MV-4-11 (cell line): ENCODE results near the gene UBE2H.
"Not testable (repeated sequence)": the region's sequence is repeated elsewhere in the genome, so short reads cannot be mapped to it uniquely, and the experiment has no call there.

Experiments used
- DNase-seq: peaks from one replicate; lab custom pipeline; 2025; lab: John Stamatoyannopoulos, UW

UBE2H gene

DNA sequence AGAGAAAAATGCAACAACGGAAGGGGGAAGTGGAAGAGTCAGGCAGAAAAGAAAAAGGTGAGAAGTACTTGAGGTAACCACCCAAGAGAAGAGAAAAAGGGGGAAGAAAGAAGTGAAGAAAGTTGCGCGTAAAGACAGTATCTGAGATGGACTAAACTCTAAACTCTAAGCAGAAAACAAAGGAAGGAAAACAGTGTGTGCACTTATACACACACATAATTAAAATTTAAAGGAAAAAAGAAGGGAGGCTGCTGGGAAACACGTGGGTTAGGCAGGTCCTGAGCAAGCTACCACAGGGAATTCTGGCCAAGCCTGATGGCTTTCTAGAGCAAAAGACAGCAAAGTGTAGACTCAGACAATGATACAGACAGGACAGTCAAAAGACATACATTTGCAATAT is 78.0 kb downstream of the UBE2H start:
- DNase-seq: no peak

DNA sequence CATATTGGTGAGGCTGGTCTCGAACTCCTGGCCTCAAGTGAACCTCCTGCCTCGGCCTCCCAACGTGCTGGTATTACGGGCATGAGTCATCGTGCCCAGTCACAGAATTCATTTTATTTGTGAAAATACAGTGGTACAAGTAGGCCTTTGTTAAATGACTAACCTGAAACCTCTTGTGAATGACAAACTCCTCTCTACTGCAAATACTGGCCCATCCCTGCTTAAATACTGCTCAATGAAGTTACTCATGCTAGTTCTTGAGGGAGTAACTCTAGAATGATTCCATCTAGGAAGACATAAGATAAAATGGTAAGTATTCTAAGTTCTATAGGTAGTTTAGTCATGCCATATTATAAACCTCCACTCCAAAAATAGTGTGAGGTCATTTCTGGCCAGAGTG is 80.7 kb downstream of the UBE2H start:
- DNase-seq: no peak

DNA sequence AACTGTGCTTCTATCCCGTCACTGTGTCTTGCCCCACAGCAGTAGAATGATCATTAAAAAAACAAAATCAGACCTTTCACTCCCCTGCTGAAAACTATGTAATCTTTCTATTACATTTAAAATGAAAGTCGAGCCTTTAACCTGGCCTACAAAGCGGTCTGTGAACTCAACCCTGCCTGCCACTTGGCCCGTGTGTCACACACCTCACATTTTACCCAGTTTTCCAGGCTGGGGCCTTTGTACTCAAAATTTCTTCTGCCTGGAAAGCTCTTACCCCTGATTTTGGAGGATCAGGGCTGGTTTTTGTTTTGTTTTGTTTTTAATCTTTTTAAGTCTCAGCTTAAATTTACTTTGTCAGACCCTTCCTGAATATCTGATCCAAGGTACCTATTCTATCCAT is 82.1 kb downstream of the UBE2H start:
- DNase-seq: no peak

DNA sequence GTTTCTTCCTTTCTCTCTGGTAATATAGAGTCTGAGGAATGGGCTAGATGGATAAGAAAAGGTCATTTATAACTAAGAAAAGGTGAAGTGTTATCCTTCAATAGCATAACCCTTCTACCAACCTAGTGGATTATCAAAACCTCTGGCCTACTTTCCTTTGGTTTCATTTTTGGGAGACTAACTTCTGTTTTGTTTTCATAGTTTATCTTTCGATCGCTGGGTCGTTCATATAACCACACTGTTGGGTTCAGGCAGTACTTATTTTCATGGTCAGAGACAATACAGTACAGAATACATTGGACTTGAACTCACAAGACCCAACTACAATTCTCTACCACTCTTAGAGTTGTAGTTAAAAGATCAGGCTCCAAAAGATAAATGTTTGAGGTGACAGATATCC is 86.5 kb downstream of the UBE2H start:
- DNase-seq: no peak

DNA sequence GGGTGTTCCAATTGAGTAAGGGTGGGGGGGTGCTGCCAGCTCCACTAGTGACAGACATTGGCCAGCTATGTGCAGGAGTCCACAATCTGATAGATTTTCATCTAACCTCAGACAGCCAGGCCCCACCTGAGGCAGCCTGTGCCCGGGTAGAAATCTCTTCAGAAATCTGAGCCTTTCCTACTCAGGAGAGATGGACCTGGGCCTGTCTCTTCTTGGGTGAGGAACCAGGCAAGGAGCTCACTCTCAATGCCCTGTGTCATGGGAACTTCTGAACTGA is 86.9 kb downstream of the UBE2H start:
- DNase-seq: no peak

DNA sequence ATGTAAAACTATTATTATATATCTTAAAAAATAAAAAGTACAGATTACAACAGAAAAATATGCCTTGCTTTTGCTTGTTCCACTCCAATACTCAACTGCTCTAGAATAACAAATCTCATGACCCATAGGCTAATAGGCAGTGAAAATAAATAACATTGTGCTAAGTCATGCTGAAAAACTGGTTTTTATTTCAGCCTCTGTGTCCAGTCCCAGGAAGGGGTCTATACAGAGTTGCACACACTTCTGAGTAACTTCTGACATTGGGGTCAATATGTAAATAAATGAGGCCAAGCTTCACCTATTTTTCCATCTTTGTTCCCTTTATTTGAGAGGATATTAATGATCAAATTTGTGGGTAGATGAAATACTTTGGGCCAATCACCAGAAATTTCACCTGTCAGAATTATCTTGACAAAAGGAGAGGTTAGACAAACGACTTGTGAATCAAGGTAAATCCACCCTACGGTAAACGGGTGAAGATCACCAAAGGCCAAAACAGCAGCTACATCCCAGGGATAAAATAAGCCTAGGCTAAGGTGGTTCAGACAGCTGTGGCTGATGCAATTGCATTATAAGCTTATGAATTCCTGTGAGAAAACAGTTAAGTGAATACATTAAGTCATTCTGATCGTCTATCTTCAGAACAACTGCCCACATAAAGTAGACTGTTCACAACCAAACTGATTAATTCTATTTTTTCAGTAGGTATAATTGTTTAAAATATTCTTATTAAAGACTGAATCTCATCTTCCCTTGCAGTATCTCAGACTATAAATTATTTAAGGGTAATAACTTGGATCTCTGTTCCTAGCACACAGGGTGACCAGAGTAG is 87.5 kb downstream of the UBE2H start:
- DNase-seq: no peak

DNA sequence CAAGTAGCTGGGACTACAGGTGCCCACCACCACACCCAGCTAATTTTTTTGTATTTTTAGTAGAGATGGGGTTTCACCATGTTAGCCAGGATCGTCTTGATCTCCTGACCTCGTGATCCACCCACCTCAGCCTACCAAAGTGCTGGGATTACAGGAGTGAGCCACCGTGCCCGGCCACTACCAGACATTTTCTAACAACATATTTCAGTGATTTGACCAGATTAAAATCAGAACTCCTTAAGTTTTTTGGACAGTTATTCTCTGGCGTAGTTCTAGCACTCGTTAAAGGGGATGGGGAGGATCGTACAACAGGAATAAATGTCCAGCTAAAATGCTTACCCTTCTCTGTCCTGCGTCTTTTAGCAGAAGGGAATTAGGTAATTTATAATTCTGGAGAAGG is 88.1 kb downstream of the UBE2H start:
- not testable (repeated sequence) for DNase-seq

DNA sequence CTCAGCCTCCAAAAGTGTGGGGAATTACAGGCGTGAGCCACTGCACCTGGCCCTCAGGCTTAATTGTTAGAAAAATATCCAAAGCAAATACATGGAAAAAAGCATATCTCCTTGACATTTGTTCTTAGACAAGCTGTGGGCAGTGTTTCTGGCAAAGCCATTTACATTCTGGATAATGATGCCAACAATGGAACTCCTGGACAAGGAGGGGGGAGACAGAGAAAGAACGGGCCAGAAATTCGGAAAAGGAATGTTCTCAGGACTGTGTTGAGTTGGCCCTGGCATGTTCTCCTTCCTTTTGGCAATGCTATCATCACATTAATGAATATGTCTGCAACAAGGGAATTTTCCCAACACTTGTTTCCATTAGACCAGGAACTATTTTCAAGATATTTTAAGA is 88.7 kb downstream of the UBE2H start:
- no peak for DNase-seq

DNA sequence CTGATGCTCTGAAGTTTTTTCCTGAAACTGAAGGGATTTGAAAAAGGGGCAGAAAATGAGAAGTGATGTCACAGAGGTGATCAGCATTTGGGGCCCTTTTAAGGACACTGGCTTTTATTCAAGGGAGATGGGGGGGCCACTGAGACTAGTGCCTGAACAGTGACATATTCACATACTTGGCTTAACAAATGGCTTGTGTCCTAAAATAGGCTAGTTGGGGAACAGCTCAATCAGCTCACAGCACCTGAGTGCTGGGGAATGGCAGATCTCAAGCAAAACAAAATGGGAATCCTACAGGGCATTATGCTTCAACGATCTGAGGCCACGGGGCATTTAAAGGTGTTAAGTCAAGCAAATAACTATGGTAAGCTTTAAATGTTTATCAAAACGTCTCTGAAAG is 90.1 kb downstream of the UBE2H start:
- no peak for DNase-seq

DNA sequence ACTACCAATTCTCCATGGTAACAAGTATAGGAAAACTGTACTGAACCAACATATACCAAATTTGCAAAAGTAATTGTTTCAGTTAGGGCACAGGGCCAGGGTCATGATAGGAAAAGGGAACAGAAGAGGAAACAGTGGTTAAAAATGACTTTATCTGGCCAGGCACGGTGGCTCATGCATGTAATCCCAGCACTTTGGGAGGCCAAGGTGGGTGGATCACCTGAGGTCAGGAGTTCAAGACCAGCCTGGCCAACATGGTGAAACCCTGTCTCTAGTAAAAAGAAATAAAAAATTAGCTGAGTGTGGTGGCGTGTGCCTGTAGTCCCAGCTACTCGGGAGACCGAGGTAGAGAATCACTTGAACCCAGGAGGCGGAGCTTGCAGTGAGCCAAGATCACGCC is 92.0 kb downstream of the UBE2H start:
- not testable (repeated sequence) for DNase-seq

DNA sequence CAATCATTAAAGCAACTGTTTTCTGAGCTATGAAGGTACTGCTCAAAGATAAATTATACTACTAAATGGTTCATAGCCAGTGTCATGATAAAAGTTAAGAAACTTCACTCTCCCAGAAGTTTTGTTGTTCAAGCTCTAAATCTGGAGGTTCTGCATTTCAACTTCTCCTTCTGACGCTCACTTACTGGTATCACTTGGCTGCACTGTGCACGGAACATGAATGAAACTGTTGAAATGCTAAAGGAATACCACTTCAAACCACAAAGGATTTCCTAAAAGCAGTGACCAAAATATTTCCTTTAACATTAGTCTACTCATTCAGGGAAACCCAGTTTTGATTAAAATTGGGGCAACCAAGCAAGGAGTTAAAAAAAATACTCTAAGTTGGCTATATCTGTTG is 93.6 kb downstream of the UBE2H start:
- DNase-seq: peak; percentile 94

DNA sequence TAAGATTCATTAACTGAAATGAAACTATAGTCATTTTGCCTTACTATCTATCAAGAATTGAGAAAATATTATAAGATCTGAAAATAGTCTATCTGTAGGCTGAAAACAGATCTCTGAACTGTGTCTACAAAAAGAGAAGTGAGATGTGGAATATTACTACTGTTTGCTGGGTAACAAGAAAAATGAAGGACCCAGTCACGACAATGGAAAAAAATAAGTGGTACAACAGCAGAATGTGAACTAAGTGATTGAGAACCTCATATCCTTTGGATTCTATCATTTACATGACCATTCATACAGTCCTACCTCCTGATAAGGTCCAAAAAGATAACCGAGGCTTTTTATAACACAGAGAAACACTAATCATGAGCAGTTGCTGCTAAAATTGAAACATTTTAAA is 94.3 kb downstream of the UBE2H start:
- DNase-seq: peak; percentile 32

DNA sequence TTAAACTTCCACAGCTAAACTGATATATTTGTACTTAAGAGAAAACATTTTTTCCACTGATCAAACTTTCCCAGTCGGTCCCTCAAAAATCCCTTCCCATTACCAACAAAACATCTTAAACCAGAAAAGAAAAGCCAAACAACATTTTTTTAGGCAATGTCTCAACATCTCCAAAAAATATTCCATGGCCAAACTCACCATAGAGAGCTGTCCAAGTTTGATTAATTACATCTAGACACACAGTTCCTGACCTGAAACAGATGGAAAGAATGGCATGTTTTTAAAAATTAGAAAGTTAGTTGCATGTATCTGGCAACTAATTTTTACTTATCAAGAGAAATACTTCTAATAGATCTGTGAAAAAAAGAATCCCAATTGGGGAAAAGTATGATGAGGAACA is 95.4 kb downstream of the UBE2H start:
- DNase-seq: no peak

DNA sequence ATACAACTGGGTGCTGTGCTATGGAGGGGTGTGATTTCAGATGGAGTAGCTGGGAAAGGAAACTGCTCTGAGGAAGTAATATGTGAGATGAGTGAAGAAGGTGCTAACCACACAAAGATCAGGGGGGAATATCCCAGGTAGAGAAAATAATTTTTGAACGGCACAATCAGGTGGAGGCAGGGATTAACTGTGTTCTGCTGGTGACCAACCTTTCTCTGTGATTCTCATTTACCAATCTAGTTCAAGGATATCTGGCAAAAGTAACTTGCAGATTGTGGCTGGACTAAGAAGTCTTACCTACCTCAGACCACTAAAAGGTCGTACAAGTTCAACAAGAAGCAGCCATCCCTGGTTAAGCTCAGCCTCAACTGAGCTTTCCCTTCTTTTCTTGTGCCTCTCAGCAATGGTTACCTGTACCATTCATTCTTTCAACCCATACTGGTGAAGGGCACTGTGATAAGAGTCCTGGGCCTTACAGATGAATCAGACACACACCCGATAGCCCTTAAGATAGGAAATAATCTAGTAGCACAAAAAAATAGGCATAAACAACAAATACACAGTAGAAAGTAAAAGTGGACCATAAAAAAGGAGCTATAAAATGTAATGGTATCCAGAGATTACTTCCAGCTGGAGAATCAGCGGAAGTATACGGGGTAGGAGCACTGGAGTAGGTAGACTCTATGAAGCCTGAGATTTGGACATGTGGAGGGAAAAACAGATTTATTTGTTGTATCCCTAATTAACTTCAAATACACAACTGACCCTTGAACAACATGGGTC is 96.6 kb downstream of the UBE2H start:
- no peak for DNase-seq

DNA sequence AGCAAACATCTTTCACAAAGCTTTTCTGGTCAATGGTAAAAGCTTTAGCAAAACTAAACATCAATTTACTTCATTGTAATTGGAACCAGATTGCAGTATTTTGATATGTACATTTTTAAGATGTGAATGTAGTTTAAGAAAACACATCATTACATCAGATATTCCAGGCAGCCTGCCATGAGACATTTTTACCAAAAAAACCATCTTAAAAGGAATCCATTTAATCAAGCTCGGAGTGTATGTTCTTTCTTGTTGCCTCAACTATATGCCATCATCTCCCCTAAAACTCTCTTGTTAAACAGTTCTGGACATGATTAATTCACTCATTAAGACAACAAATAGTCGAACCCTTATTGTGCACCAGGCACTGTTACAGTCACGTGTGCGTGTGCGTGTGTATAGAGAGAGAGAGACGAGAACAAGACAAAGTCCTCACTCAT is 97.5 kb downstream of the UBE2H start:
- no peak for DNase-seq

DNA sequence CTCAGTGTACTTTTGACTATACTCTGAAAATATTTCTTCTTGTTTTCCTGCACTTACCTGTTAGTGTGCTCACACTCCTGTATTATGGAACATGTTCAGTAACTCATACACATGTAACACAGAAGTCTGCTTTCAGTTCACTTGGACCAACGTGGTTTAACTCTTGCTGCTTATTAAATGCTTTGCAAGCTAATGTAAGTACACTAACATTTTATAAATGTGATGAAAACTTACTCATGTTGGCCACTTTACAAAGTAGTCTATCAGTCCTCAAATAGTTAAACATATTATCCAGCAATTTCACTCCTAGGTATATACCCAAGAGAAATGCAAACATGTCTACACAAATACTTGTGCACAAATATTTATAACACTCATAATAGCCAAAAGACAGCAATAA is 98.4 kb downstream of the UBE2H start:
- no peak for DNase-seq

DNA sequence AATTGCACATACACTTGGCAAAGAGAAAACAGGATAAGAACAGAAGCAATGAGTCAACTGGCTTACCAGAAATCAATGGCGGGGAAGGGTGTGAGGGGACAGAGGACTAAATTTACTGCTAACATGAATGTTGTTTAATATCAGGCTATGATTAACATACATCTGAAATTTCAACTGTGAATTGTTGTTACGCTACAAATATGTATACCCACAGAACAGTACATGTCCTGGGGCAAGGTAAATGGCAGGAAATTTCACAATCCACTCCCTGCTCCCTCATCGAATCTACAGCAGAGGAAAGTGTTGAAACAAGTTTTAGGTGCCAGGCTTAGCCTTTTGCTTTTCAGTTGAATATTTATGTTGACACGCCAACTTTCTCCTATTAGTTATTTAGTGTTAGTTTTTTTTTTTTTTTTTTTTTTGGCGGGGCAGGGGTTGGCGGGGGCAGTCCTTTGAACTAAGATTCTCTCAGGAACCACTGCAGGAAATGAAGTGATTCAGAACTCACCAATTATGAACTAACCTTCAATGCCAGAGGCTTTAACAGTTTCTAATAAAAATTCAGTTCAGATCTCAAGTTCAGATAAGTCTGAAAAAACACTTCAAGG is 99.0 kb downstream of the UBE2H start:
- DNase-seq: peak; percentile 25

DNA sequence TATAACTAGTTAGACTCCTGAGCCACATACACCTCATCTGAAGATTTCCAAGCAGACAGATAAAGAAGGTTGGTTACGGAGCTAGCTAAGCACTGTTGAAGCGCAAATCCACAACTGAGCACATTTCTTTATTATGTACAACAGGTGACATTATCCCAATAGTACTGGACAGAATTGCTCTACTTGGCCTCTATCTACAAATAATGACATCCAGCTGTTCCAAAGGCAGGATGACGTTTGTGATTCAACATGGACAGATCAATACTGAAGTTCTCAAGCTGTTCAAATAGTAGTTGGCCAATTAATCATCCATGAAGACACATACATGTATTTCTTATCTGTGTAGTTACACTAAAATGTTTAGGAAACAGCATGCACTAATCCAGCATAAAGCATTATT is 101.0 kb downstream of the UBE2H start:
- DNase-seq: no peak

DNA sequence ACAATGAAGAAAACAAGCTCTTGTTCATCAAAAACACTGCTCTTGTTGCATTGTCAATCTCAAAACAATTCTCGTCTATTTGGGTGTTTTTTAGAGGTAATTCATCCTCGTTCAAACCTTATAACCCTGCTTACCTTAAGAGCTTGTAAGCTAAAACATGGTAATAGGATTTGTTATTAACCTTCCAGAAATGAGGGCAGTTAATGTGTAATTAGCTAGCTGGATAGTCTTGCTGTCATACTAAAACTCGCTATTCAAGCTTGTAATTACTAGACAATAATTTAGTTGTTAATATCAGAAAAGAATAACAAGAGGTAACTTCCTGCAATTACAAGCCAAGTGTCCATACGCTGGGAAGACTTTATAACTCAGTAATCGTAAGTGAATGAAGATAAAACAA is 101.6 kb downstream of the UBE2H start:
- DNase-seq: no peak

DNA sequence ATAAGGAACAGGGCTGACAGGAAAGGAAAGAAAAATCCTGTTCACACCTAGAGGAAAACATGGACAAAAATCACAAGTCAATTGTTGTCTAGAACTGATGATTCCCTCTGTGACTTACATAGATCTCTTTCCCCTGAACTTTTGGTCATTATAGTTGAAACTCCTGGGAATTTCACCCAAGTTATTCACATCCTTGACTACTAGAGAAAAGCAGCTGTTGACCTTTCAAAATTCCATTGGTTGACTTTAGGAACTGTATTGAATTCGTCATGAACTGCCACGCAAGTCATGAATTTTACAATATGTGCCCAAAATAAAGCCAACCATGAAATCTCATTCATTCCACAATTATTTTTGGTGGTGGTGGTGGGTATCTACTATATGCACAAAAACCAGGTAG is 104.3 kb downstream of the UBE2H start:
- no peak for DNase-seq

DNA sequence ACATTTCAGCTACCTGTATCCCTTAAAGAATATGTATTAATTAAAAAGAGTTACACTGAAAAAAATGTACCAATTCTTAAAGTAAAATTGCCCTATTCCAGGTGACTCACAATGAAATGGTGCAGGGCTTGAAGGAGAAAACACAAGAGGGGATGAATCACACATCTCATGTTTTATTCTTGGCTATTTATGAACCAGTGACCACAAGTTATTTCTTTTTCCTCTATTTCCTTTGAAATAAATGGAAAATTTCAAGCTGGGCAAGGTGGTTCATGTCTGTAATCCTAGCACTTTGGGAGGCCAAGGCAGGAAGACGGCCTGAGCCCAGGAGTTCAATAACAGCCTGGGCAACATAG is 106.8 kb downstream of the UBE2H start:
- DNase-seq: no peak

DNA sequence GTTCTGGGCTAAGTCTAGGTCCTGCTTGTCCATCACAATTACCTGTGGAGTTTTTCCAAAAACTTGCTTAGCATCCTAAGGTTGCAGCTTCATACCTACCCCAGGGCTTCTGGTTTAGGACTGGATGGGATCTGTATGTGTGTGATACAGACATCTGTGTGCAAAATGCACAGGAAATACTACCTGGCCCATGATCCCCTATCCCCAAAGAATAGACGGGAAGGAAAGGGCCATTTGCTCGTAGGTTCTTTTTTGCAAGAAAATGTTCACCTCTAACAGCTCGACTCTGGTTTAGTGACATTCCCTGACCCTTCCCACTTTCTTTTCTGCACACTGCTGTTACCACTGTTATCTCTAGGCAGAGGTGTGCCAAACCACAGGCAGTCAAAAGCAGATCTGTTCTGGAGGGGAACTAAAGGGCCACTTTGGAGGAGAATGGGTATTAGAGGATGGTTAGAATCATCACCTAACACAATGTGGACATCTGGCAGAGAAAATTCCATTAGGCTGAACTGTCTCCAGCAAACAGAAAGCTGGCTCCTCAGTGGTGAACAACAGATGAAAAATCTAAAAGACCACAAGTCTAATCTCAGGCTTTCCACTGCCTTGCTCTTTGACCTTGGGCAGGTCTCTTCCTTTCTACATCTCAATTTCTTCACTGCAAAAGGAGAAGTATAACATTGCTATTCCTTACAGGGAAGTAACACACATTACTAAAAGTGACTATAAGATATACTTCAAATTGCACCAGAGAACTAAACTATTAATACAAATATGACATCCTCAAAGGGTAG is 107.4 kb downstream of the UBE2H start:
- DNase-seq: peak; percentile 54
